ENCODE measurements around the gene DAGLB.
"Not testable (repeated sequence)": the region's sequence is repeated elsewhere in the genome, so short reads cannot be mapped to it uniquely, and the experiment has no call there.

Gene DAGLB

GRCh38 chr7:6425948-6426347 lies 21.8 kb downstream of the DAGLB start:
- no peak for DNase-seq

- DNase-seq, result peak; percentile 42
Measured at GRCh38 chr7:6423942-6424701, 23.6 kb downstream of the DAGLB start.

DNA sequence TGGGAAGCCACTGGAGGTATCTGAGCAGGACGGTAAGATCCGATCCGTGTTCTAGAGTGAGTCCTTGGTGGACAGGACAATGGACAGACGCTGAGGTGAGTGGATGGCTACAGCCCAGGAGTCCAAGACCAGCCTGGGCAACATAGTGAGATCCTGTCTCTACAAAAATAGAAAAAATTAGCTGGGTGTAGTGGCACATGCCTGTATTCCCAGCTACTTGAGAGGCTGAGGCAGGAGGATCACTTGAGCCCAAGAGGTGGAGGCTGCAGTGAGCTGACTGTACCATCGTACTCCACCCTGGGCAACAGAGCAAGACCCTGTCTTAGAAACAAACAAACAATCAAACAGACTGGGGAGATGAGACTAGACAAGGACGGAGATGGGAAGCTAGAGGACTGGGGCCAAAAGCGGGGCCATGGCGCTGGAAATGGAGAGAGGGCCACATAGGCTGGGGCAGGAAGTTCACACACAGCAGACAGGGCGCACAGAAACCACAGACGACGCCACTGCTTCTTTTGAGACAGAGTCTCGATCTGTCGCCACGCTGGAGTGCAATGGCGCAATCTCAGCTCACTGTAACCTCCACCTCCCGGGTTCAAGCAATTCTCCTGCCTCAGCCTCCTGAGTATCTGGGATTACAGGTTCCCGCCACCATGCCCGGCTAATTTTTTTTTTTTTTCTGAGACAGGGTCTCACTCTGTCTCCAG lies 24.7 kb downstream of the DAGLB start:
- no peak for DNase-seq

DNA sequence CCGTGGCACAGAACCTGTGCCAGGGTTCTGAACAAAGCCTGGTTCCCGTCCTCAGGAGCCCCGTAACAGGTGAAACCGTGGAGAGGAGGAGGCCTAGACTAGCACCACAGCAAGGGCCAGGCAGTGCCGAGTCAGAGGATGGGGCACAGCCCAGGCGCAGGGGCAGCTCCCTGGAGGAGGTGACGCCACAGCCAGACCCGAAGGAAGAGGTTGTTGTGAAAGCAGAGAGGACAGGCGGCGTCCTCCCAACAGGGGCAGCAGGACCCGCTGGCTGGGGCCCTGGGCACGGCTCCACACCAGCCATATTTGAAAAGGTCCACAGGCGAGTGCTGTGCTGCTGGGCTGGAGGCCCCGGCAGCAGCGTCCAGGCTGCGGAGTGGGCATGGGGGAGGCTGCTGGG lies 25.7 kb downstream of the DAGLB start:
- DNase-seq, result no peak

DNA sequence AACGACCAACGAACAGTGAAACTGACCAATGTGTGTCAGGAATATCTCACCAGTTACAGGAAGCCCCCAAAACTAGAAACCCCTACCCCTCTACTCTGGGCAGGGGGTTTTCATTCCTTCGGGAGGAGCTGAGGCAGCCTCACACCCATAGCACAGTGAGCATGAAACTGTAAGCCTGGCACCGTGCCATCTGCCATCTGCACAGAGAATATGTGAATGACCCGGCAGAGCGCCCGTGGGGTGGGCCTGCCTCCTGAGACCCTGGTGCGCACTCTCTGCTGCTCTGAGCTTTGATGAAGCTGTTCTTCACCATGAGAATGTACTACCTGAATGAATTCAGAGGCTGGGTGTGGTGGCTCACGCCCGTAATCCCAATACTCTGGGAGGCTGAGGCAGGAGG lies 27.1 kb downstream of the DAGLB start:
- DNase-seq, result no peak

DNA sequence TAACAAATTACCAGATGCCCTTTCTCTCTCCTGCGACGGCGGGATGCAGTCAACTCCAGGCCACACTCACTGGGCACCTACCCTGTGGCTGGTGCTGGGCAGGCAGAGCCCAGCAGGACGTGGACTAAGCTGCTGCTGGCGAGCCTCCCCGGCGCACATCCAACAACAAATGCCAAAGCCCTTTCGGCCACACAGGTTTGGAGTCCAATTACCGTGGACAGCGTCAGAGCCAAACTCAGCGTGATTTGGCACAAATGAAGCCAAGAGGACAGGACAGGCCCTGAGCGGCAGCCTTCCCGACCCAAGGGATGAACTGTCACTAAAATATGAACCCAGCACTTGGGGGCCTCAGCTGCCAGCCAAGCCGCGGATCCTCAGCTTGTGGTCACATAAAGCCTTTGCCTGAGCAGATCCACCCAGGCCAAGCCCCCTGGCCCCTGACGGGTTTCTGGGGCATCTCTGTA lies 28.4 kb downstream of the DAGLB start:
- DNase-seq, result no peak

GRCh38 chr7:6417408-6417807 lies 30.3 kb downstream of the DAGLB start:
- DNase-seq, result no peak

GRCh38 chr7:6416516-6417145 lies 31.1 kb downstream of the DAGLB start:
- no peak for DNase-seq

DNA sequence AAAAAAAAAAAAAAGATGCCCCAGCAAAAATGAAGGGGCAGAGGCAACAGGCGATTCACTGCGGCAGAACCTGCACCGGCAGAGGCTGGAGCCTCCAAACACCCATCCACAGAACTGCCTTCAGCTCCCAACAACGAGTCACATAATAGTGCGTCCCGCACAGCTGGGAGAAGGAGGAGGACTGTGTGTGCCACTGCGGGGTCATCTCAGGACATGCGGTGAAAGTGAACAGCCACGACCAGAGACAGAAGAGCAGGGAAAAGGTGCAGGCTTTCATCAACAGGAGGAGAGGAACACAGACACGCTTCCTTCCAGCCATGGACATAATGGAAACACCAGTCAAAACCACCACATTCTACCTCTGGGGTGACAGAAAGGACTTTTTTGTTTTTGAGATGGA lies 34.1 kb downstream of the DAGLB start:
- DNase-seq, result no peak

DNA sequence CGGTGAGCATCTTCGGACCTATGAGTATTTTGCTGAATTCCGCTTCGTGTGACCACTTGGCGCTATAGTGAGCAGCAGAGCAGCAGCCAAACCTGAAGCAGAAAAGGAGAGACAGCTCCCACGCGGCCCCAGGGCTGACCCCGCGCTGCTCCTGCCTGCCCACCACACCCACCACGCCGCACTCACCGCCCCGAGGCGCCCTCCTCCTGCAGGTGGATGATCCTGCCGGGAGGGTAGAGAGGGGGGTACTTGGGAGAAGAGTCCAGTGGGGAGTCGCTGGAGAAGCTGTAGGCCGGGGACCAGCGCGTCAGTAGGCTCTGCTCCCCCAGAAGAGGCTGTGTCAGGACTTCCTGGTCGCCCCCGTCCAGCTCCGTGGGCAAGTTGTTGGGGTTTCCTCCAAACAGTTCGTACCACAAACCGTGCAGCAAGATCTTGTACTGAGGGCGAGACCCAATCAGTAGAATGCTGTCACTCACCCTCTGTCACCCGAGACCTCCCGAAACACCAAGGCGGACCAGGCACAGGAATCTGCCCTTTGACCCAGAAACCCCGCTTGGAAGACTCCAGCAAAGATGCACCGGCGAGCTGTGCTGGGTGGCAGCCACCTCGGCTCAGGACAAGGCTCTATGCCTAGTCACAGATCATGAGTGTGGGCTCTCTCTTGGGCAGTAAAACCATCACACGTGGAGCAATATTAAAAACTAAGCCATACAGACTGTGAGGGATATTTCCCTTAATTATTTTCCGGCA lies 37.6 kb downstream of the DAGLB start:
- DNase-seq, result no peak

- DNase-seq, result no peak
Measured at GRCh38 chr7:6409091-6409490, 38.7 kb downstream of the DAGLB start.

GRCh38 chr7:6407434-6407833 lies 40.3 kb downstream of the DAGLB start:
- no peak for DNase-seq

- DNase-seq, result no peak
Measured at GRCh38 chr7:6406121-6406520, 41.6 kb downstream of the DAGLB start.

DNA sequence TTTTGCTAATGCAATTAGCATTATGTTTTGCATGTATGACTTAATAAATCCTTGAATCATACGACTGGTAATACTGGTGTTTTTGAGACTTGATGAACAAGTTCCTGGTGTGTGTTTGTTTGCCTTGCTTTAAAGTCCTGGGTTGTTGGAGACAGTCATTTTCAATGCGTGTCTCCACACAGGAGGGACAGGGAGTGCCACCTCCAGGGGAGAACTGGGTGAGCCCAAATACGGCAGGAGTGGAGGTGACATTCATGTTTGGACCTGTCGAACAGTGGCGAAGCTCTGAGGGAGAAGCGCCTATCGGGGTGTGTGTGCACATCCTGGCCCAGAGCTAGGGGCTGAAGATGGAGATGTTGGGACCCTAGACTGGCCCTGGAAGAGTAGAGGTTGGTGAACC lies 43.8 kb downstream of the DAGLB start:
- DNase-seq, result no peak

GRCh38 chr7:6402741-6403140 lies 45.0 kb downstream of the DAGLB start:
- DNase-seq, result no peak

- no peak for DNase-seq
Measured at GRCh38 chr7:6402041-6402440, 45.7 kb downstream of the DAGLB start.

GRCh38 chr7:6401536-6401935 lies 46.2 kb downstream of the DAGLB start:
- no peak for DNase-seq

GRCh38 chr7:6400243-6401105 lies 47.3 kb downstream of the DAGLB start:
- not testable (repeated sequence) for DNase-seq

DNA sequence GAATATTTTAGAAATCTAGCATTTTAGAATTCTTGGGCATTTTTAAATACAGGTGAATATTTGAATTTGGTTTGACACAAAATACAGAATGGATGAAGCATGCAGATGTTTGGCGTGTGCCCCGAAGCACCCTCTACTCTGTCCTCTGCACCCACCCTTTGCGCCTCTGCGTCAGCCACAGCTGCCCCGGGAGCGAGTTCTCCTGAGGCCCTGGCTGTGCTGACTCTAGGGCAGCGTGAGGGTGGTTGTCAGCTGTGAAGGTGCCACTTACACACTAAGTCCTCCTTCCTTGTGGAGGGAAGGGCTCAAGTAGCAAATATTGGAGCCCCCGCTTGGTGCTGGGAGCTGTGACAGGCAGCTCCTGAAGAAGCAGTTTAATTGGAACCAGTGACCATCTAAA lies 48.4 kb downstream of the DAGLB start:
- no peak for DNase-seq

DNA sequence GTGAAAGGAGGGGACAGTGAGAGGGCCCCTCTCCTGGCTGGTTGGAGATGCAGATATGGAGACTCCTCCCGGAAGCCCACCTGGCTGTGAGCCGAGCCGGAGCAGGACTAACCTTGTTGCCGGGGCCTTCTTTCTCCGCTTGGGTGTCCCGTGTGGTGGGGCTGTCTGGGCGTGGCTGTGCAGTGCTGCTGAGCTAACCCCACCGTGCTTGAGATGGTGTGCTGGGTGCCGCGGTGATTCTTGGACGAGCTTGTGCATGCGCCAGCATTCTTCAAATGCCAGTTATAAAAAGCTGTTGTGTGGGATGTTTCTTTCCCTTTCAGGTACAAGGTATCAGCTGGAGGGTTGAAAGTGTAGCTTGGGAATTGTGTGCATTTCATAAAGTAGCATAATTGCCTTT lies 48.8 kb downstream of the DAGLB start:
- DNase-seq, result peak; percentile 86

- not testable (repeated sequence) for DNase-seq
Measured at GRCh38 chr7:6397759-6398495, 49.8 kb downstream of the DAGLB start.
